ENCODE results near the gene CDH23.

CDH23 gene

DNA sequence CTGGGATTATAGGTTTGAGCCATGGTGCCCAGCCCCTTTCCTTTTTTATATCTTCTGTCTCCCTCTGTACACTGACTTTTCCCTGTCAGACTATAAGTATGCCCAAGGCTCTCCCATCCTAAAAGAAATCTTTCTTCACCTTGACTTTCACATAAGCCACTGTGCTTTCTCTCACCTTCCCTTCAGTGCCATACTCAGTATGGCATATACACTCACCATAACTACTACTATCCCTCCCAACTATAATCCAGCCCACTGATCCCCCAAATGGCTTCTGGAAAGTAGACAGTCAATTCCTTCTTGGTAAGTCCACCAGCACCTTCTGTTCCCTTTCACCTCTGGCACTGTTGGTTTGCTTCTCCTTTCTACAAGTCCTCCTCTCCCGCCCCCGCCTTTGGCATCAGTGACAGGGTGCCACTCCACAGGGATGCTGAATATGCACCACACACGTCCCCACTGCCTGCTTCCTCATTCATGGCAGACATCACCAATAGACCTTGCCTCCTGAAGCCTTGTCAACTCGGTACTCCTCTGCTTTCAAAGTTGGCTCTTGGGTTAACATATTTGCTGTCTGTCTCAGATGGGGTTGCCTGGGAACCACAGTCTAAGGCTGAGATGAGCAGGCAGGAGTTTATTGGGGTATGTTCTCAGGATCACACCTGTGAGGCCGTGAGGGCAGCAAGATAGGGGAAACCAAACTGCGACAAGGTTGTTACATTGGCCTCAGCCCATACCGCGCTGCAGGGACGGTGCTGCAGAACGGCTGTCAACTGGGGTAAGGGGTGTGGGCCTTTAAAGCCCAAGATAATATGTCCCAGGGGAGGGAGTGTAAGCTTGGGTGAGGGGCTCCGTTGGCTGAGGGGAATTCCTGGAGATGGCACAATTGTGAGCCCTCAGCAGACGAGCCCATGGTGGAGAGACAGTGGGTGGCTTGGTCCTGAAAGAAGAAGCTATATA lies 461.5 kb downstream of the CDH23 start:
- in situ Hi-C loops (cut with HindIII; ENCODE audit: low pct_unique_long_range_greater_than_20kb, low sequenced_read_pairs): no loop called here

DNA sequence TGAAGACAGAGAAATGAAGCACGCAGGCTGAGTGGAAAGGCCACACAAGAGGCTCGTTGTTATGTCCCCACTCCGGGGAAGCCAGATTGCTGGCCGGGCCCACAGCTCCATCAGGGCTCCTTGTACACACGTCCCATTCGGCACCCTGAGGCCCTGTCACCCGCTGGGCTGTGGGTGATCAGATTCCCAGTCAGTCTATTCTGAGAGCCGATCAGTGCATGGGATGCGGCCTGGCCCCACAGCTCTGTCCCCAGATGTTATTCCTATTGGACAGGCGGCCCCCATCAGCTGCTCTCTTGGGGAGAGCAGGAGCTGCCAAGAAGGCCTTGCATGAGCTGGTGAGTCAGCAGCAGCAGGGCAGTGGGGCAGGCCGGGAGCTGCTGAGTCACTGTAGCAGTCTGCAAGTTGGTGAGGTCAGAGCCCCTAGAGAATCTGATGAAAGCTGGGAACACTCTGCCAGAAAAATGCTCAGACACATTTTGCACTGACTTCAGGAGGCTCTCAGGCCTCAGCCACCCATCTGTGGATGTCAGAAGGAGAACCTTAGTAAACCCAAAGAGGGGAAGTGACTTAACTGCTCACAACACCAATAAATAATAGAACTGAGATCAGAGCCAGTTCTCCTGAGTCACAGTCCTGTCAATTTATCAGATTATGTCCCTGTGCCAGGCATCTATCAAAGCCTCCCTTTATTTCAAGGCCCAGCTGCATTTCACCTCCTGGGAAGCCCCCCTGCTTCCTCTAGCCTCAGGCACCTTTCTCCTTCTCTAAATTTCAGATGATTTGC lies 463.7 kb downstream of the CDH23 start:
- peak in 1 of 2 experiments; percentile 70 for DNase-seq (ENCODE audit: low read depth in 1 of 2, low spot score in 1 of 2)
- no peak for TF ChIP-seq JUND (IDR thresholded peaks at IDR 0.05; ENCODE audit: low read depth)
- in situ Hi-C loops (cut with HindIII; ENCODE audit: low pct_unique_long_range_greater_than_20kb, low sequenced_read_pairs): no loop called here

More for the DNA sequence above, 461.5 kb downstream of the CDH23 start:
- TF ChIP-seq JUND (IDR thresholded peaks at IDR 0.05; ENCODE audit: low read depth): no peak
- no peak for DNase-seq (ENCODE audit: low read depth in 1 of 2, low spot score in 1 of 2)

DNA sequence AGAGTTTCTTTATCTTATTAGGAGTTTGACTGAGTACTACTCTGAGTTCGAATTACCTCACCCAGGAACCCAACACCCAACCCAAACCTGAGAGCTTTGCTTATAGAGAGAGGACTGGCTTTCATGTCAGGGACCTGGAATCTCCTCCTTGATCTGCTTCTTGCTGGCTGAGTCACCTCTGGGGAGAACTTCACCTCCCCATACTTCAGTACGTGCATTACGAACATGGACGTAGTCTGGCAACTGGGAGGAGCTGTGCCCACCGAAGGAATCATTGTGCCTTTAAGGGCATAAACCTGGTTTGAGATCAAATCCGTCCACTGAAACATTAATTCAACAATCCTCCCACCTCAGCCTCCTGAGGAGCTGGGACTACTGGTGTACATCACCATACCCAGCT lies 466.5 kb downstream of the CDH23 start:
- TF ChIP-seq JUND (IDR thresholded peaks at IDR 0.05; ENCODE audit: low read depth): no peak
- in situ Hi-C loops (cut with HindIII; ENCODE audit: low pct_unique_long_range_greater_than_20kb, low sequenced_read_pairs): no loop called here
- no peak for DNase-seq (ENCODE audit: low read depth in 1 of 2, low spot score in 1 of 2)

DNA sequence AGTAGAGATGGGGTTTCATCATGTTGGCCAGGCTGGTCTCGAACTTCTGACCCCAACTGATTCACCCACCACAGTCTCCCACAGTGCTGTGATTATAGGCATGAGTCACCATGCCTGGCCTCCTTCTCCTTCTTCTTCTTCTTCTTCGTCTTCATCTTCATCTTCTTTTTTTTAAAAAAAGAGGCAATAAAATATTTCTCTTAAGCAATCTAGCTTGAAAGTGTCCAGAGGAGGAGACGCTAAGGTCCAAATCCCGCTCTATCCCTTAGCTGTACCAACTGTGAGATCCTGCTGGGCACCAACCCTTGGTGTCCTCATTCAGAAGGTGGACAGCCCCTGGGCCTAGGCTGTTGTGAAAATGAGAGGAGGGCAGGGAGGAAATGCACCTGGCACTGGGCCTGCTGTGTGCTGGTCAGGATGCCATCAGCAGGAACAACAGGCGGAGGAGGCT lies 468.2 kb downstream of the CDH23 start:
- DNase-seq (ENCODE audit: low read depth in 1 of 2, low spot score in 1 of 2): no peak
- in situ Hi-C loops (cut with HindIII; ENCODE audit: low pct_unique_long_range_greater_than_20kb, low sequenced_read_pairs): no loop called here
- TF ChIP-seq JUND (IDR thresholded peaks at IDR 0.05; ENCODE audit: low read depth): no peak

Measured in T47D (cell line).